Cardiac muscle cell (in vitro differentiated cells and primary cell): ENCODE results near the gene KRT24. TPM values are rescaled to one million over a fixed set of nuclear protein-coding genes. Genes with fewer than 3 reads are reported as not detected.

Experiments
- DNase-seq, 2 donors: peaks; one replicate each; pipeline versions ENCODE4 v3.0.0 to v3.0.0-alpha.2; 2010 to 2017; ENCODE audit warnings: low read depth in 1 of 2, low spot score in 1 of 2
- H3K27ac ChIP-seq: fragments of 200-600 bp; sonication (generic); 2 replicates; pipeline ENCODE4 v1.5.1; 2016
- H3K27me3 ChIP-seq: fragments of 200-600 bp; sonication (generic); 2 replicates; pipeline ENCODE4 v1.6.0; 2016; ENCODE audit warnings: control low read depth
- H3K36me3 ChIP-seq: fragments of 200-600 bp; sonication (generic); 2 replicates; pipeline ENCODE4 v1.5.1; 2016; ENCODE audit warnings: control low read depth
- H3K4me1 ChIP-seq: fragments of 200-600 bp; sonication (generic); 2 replicates; pipeline ENCODE4 v1.8.1; 2017; ENCODE audit warnings: low read depth, mild to moderate bottlenecking, mixed run types
- H3K4me3 ChIP-seq: fragments of 200-600 bp; sonication (generic); 2 replicates; pipeline ENCODE4 v1.5.1; 2016; ENCODE audit warnings: mild to moderate bottlenecking
- H3K9me3 ChIP-seq: fragments of 200-600 bp; sonication (generic); 2 replicates; pipeline ENCODE4 v1.5.1; 2017; ENCODE audit warnings: low read depth, mild to moderate bottlenecking, control low read depth
- polyA plus RNA-seq: library from polyadenylated mRNA; unstranded; fragments of >200 nt; fragmentation: Nextera tagmentation; extraction: Ambion mirVana; gene quantifications from 2 replicates; pipeline ENCODE4 v1.2.1, GENCODE V29; 2016
- total RNA-seq: library from RNA; depleted of rRNA; stranded (reverse); fragments of >200 nt; gene quantifications from 2 replicates; pipeline ENCODE4 v1.2.3, GENCODE V29; 2016
- TF ChIP-seq, protein P1 (sequence below): IDR thresholded peaks from 2 replicates; pipeline ENCODE4 v1.5.1; 2012; ENCODE audit warnings: low read depth, mild to moderate bottlenecking, low read length

Gene KRT24
- total and polyA plus RNA-seq, 2 experiments from 2014 or later = not detected

DNA sequence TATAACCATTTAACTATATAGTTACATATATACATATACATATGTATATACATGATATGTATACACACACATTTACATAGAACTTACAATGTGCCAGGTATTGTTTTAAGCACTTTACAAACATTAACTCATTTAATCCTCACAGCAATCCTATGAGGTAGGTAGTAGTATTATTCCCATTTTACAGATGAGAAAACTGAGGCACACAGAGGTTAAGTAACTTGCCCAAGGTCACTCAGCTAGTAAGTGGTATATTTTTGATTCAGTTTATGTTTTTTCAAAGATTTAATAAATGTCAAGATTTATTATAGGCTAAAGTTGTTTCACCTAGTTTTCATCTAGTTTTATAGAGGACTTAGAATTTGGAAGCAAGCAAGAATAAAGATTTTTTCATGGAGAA is 45.2 kb downstream of the KRT24 start:
- Histone ChIP-seq H3K27ac (no peak overlapping the region), H3K4me1 (no peaks in the 10 kb centered on the region), H3K36me3 (no peaks in the 10 kb centered on the region), H3K4me3 (no peak overlapping the region), H3K9me3 (no peaks in the 10 kb centered on the region), H3K27me3 (no peaks in the 10 kb centered on the region)
- no peak for DNase-seq
- TF ChIP-seq, protein P1, sequence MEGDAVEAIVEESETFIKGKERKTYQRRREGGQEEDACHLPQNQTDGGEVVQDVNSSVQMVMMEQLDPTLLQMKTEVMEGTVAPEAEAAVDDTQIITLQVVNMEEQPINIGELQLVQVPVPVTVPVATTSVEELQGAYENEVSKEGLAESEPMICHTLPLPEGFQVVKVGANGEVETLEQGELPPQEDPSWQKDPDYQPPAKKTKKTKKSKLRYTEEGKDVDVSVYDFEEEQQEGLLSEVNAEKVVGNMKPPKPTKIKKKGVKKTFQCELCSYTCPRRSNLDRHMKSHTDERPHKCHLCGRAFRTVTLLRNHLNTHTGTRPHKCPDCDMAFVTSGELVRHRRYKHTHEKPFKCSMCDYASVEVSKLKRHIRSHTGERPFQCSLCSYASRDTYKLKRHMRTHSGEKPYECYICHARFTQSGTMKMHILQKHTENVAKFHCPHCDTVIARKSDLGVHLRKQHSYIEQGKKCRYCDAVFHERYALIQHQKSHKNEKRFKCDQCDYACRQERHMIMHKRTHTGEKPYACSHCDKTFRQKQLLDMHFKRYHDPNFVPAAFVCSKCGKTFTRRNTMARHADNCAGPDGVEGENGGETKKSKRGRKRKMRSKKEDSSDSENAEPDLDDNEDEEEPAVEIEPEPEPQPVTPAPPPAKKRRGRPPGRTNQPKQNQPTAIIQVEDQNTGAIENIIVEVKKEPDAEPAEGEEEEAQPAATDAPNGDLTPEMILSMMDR = no peak

DNA sequence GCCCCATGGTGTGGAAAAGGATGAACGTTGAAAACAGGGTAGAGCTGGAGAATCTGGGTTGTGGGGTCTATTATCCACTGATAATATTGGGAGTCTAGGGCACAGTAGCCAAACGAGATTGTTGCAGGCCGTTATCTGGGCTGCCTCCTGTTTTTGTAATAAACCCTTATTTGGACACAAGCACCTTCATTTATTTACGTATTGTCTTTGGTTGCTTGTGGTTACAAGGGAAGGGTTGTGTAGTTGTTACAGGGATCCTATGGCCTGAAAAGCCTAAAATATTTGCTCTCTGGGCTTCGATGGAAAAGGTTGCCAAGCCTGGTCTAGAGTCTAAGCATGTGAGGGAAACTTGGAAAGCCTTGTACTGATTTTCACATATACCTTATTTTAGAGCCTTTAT is 51.6 kb downstream of the KRT24 start:
- TF ChIP-seq, protein P1 = no peak
- Histone ChIP-seq H3K27ac (no peak overlapping the region), H3K36me3 (no peaks in the 10 kb centered on the region), H3K4me1 (no peaks in the 10 kb centered on the region), H3K27me3 (no peaks in the 10 kb centered on the region), H3K9me3 (no peaks in the 10 kb centered on the region), H3K4me3 (no peak overlapping the region)
- no peak for DNase-seq

DNA sequence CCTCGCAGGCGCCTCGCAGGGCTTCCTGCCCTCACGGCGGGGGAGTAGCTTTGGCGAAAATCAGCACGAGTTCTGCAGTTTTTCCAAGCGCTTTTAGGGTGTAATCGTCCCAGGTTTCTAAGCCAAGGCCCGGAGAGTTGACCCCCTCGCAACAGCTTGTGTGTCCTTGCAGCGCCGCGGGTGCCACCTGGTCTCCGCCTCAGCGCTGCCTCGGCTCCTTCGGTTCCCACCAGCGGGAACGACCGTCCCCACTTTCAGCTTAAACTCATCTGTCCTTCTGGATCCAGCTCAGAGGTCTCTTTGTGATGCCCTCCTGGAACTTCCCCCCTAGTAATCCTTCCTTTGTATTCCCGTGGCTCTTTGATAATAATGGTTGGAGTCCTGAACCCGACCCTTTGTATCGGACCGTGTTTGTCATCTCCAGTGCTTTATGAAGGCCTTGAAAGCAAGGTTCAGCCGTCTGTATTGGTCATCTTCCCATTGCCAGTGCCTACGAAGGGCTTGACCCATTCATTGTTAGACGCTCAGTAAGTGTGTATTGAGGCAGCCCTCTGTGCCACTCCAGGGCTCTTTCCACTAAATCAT is 55.1 kb downstream of the KRT24 start:
- Histone ChIP-seq H3K27me3 (no peaks in the 10 kb centered on the region), H3K4me1 (peaks cover 16% of the 10 kb centered on the region), H3K27ac (peak overlapping the region; percentile 99), H3K9me3 (no peaks in the 10 kb centered on the region), H3K4me3 (peak overlapping the region; percentile 95), H3K36me3 (peaks cover 8% of the 10 kb centered on the region)
- DNase-seq = no peak
- TF ChIP-seq, protein P1 = peak; percentile 3

Other genes with a start within 250 kb of the KRT24 start
- not detected in 2 replicates for gene TNS4, start 202.1 kb downstream of the KRT24 start, total RNA-seq
- not detected in 2 replicates for gene TNS4, start 202.1 kb downstream of the KRT24 start, polyA plus RNA-seq
- 0.28 TPM in 1 of 2 replicates, not detected in the other for gene CCR7, start 138.3 kb downstream of the KRT24 start, total RNA-seq
- gene CCR7, start 138.3 kb downstream of the KRT24 start, polyA plus RNA-seq = 0.57 TPM in 1 of 2 replicates, not detected in the other
- 159 and 195 TPM in 2 replicates for gene SMARCE1, start 55.9 kb downstream of the KRT24 start, total RNA-seq
- gene SMARCE1, start 55.9 kb downstream of the KRT24 start, polyA plus RNA-seq = 192 and 244 TPM in 2 replicates
- gene KRT222, start 38.6 kb downstream of the KRT24 start, total RNA-seq = 0.25 TPM in 1 of 2 replicates, not detected in the other
- gene KRT222, start 38.6 kb downstream of the KRT24 start, polyA plus RNA-seq = 0.29 TPM in 1 of 2 replicates, not detected in the other
- not detected in 2 replicates for gene KRT25, start 51.6 kb upstream of the KRT24 start, total RNA-seq
- not detected in 2 replicates for gene KRT25, start 51.6 kb upstream of the KRT24 start, polyA plus RNA-seq
- not detected in 2 replicates for gene KRT26, start 68.4 kb upstream of the KRT24 start, total RNA-seq
- gene KRT26, start 68.4 kb upstream of the KRT24 start, polyA plus RNA-seq = not detected in 2 replicates
- not detected in 2 replicates for gene KRT27, start 78.8 kb upstream of the KRT24 start, total RNA-seq
- not detected in 2 replicates for gene KRT27, start 78.8 kb upstream of the KRT24 start, polyA plus RNA-seq
- gene KRT28, start 96.2 kb upstream of the KRT24 start, total RNA-seq = not detected in 2 replicates
- not detected in 2 replicates for gene KRT28, start 96.2 kb upstream of the KRT24 start, polyA plus RNA-seq
- gene KRT10, start 118.9 kb upstream of the KRT24 start, total RNA-seq = 30.1 and 77.2 TPM in 2 replicates
- gene KRT10, start 118.9 kb upstream of the KRT24 start, polyA plus RNA-seq = 91.0 and 131 TPM in 2 replicates
- gene KRT12, start 163.5 kb upstream of the KRT24 start, total RNA-seq = not detected in 2 replicates
- gene KRT12, start 163.5 kb upstream of the KRT24 start, polyA plus RNA-seq = not detected in 2 replicates
- gene KRT20, start 181.5 kb upstream of the KRT24 start, total RNA-seq = not detected in 2 replicates
- gene KRT20, start 181.5 kb upstream of the KRT24 start, polyA plus RNA-seq = not detected in 2 replicates
- not detected in 2 replicates for gene KRT23, start 233.9 kb upstream of the KRT24 start, total RNA-seq
- not detected in 2 replicates for gene KRT23, start 233.9 kb upstream of the KRT24 start, polyA plus RNA-seq